ENCODE results near the gene ARFGEF3.
"Not testable (repeated sequence)": the region's sequence is repeated elsewhere in the genome, so short reads cannot be mapped to it uniquely, and the experiment has no call there.

Gene ARFGEF3, protein sequence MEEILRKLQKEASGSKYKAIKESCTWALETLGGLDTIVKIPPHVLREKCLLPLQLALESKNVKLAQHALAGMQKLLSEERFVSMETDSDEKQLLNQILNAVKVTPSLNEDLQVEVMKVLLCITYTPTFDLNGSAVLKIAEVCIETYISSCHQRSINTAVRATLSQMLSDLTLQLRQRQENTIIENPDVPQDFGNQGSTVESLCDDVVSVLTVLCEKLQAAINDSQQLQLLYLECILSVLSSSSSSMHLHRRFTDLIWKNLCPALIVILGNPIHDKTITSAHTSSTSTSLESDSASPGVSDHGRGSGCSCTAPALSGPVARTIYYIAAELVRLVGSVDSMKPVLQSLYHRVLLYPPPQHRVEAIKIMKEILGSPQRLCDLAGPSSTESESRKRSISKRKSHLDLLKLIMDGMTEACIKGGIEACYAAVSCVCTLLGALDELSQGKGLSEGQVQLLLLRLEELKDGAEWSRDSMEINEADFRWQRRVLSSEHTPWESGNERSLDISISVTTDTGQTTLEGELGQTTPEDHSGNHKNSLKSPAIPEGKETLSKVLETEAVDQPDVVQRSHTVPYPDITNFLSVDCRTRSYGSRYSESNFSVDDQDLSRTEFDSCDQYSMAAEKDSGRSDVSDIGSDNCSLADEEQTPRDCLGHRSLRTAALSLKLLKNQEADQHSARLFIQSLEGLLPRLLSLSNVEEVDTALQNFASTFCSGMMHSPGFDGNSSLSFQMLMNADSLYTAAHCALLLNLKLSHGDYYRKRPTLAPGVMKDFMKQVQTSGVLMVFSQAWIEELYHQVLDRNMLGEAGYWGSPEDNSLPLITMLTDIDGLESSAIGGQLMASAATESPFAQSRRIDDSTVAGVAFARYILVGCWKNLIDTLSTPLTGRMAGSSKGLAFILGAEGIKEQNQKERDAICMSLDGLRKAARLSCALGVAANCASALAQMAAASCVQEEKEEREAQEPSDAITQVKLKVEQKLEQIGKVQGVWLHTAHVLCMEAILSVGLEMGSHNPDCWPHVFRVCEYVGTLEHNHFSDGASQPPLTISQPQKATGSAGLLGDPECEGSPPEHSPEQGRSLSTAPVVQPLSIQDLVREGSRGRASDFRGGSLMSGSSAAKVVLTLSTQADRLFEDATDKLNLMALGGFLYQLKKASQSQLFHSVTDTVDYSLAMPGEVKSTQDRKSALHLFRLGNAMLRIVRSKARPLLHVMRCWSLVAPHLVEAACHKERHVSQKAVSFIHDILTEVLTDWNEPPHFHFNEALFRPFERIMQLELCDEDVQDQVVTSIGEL (N-terminal part only)

GRCh38 chr6:138161338-138162110 is at the start of gene ARFGEF3:
Gene ARFGEF3 (plus strand): TSS chr6:138161939. CDS start chr6:138162087, 148 bp downstream.
- DNase-seq = peak; percentile 73

DNA sequence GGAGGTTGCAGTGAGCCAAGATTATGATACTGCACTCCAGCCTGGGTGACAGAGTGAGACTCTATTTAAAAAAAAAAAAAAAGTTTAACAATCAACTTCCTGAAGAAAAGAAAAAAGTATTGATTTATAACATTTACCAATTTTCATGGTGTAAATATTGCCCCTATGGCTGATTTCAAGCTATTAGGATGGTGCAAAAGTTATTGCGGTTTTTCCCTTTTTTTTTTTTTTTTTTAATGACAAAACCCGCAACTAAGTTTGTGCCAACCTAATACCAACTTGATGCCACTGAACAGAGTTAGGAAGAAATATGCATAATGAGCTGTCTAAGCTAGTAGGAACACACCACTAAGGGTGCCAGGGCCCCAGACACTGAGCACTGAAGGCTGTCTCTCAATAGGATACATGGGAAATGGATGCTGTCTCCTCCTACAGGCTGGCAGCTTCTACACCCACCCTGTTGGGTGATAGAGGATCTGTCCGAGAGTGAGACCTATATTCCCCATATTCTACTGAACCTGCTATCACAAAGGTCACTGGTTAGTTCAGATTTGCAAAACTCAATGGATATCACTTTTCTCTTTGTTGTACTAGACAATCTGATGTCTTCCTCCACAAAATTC is 48.0 kb upstream of the ARFGEF3 start:
- no peak for DNase-seq

DNA sequence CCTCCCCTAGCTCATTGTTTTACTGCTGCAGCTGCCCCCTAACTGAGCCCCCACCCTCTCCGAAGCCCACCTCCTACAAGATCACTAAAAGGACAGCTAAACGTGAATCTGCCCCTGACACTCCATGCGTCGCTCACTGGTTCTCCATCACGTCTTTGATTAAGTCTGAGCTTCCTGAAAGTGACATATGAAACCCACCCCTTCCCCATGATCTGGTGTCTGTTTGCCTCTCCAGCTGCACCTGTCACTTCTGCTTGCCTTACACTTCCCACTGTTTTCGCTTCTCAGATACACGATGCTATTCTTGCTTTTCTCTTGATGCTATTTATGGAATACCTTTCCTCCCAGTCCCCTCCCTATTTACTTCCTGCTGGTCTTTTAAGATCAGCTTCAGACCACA is 46.5 kb upstream of the ARFGEF3 start:
- DNase-seq = peak; percentile 8

- DNase-seq = peak; percentile 73
Observed at GRCh38 chr6:138115877-138116660, 45.7 kb upstream of the ARFGEF3 start.

GRCh38 chr6:138116661-138116999 is 45.1 kb upstream of the ARFGEF3 start:
- no peak for DNase-seq

DNA sequence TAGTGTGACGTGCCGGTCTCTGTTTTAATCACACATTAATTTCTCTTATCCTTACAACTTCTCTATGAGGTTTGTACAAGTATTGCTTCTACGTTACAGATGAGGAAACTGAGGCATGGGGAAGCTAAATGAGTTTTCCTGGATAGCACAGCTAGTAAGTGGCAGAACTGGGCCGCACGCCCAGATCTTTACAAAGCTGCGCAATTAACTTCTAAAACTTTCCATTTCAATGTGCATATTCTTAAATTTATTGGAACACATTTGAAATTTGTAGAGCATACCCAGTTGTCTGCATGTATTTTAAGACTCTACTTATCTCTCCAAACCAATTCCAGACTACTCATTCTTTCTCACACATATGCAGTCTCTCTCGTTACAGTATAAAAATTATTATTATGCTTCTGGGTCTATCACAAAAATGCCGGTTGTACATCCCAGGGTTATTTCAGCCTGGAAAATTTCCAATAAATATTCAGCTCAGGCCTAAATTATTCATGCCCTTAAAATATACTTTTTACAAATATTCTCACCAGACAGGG is 44.3 kb upstream of the ARFGEF3 start:
- no peak for DNase-seq

- DNase-seq = not testable (repeated sequence)
Observed at GRCh38 chr6:138119229-138119628, 42.5 kb upstream of the ARFGEF3 start.

- DNase-seq = no peak
Observed at GRCh38 chr6:138119976-138120375, 41.8 kb upstream of the ARFGEF3 start.

- no peak for DNase-seq
Observed at GRCh38 chr6:138124096-138124495, 37.6 kb upstream of the ARFGEF3 start.

- no peak for DNase-seq
Observed at GRCh38 chr6:138128096-138128495, 33.6 kb upstream of the ARFGEF3 start.

GRCh38 chr6:138129190-138129589 is 32.5 kb upstream of the ARFGEF3 start:
- DNase-seq = peak; percentile 24

DNA sequence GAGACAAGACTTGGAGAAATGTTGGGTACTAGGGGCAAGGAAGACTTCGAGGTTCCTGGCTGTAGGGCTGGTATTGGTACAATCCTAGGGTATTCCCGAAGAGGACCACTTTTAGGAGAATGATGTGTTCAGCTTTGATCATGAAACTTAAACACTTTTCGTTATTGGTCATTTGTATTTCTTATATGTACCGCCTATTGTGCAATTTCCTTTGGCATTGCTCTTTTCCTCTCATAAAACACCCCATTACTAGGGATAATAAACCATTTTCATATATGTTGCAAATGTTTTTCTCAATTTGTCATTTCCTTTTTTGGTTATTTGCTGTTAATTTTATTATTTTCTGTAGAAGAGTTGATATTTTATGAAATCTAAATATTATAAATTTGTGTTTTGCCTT is 18.9 kb upstream of the ARFGEF3 start:
- no peak for DNase-seq

GRCh38 chr6:138145402-138145801 is 16.3 kb upstream of the ARFGEF3 start:
- DNase-seq = peak; percentile 47

GRCh38 chr6:138146544-138146943 is 15.2 kb upstream of the ARFGEF3 start:
- no peak for DNase-seq

DNA sequence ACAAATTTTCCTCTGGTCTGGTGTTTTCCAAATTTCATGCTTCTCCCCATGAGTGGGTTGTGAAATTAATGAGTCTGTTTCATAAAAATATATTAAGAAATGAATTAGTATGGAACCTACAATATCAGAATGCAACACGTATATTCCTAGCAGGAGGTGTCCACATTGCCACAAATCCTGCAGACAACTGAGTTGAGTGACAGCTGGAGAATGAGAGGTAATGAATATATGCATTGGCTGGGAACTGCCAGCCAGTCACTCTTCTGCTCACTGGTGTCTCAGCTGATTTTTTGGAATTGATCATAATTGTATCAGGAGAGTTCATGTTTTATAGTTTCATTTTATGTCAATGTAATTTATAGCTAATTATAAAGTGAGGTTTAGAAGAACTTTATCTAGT is 6.3 kb upstream of the ARFGEF3 start:
- DNase-seq = no peak

DNA sequence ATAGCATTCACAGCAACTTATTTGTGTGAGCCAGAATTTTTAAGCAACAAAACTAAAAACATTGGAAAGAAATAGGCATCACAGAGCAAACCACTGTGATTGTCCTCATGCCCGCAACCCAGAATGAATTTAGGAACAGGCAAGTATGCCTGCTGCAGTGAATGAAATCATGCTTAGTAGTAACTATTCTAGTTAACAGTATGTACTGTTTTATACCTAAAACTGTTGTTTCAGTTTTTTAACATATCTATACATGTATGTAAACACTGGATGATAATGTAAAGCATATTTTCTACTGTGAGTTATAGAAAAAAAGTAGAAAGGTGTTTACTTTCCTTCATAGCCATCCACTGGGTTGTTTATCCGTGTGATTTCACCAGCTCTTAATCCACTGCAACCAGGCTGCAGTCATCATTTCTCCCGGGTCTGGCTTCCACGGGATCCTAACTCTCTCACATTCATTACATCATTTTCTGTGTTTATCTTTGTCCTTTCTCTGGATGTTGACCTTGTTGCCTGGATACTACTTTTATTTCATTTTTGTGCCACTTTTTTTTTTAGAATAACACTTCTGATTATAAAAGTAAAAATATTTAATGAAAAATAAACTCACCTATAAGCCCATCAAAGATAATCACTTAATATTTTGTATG is 3.6 kb upstream of the ARFGEF3 start:
- DNase-seq = no peak

- no peak for DNase-seq
Observed at GRCh38 chr6:138159246-138159645, 2.5 kb upstream of the ARFGEF3 start.

DNA sequence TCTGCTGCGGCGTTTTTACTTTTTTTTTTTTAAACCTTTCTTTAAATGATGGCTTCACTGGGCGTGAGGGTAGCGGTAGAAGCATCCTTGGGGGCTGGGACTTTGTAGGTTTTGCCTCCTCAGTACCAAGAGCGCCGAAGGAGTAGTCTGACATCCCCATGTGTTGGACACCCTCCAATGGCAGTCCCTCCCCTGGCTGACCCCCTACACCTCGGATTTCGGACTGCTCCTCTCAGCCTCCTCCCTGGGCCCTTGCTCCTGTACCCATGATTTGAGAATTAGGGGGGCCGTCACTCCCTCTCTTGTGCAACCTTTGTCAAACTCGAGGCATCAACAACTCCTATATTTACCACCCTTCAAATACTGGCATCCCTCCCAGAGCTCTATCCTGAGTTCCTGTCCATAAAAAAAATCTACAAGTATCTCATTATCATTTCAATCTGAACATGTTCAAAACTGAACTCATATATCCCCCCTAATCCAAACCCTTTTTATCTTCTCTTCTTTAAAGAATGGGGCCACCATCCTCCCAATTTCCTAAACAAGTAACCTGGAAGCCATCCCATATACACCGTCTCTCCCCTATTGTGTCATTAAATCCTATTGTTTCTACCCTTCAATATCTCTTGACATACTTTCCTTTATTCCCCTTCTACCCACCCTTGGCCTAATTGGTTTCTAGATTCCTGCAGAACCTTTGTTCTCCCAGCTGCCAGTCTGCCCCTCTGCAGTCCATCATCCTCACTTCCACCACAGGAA is 1.2 kb upstream of the ARFGEF3 start:
- DNase-seq = no peak

GRCh38 chr6:138161088-138161337 is 726 bp upstream of the ARFGEF3 start:
- no peak for DNase-seq

All from RPMI8226 (cell line).